PC-9 (cell line): ENCODE results near the gene CNTN1. TPM values are rescaled to one million over a fixed set of nuclear protein-coding genes. Genes with fewer than 3 reads are reported as not detected.

Experiments used
- BruUV-seq: library from RNA; stranded (reverse); fragments of 400-500 nt; replicated peaks from 2 replicates; lab custom pipeline; 2021; lab: Mats Ljungman, UMichigan
- CTCF ChIA-PET: fragments of 300-600 bp; sonication (Branson Sonifier 250); formaldehyde crosslinking; loops from one replicate; lab custom pipeline; 2022; ENCODE audit warnings: antibody characterized with exemption; lab: Charles Lee
- POLR2A ChIA-PET: fragments of 300-600 bp; sonication (Branson Sonifier 250); formaldehyde crosslinking; loops from one replicate; lab custom pipeline; 2022; ENCODE audit warnings: antibody characterized with exemption; ENCODE audit not compliant: unreplicated experiment; lab: Charles Lee
- DNase-seq, 2 experiments: peaks; one replicate each; pipeline versions ENCODE4 v3.0.0 to v3.0.0-alpha.2; 2015 to 2022; ENCODE audit warnings: mixed read lengths in 1 of 2
- H2AFZ ChIP-seq: fragments of 200-600 bp; sonication (generic); 2 replicates; pipeline ENCODE4 v1.8.1; 2017; ENCODE audit warnings: antibody characterized with exemption
- H3F3A ChIP-seq: fragments of 200-600 bp; sonication (generic); 2 replicates; pipeline ENCODE4 v1.8.1; 2017; ENCODE audit warnings: antibody characterized with exemption, mild to moderate bottlenecking, low read depth; ENCODE audit not compliant: insufficient read depth
- H3K27ac ChIP-seq: fragments of 200-600 bp; sonication (generic); 2 replicates; pipeline ENCODE4 v1.6.1; 2016; ENCODE audit warnings: mixed run types
- H3K27me3 ChIP-seq: fragments of 200-600 bp; sonication (generic); 2 replicates; pipeline ENCODE4 v1.6.1; 2016; ENCODE audit warnings: low read depth, mixed run types; ENCODE audit not compliant: insufficient read depth
- H3K36me3 ChIP-seq: fragments of 200-600 bp; sonication (generic); 2 replicates; pipeline ENCODE4 v1.6.1; 2016; ENCODE audit warnings: low read depth, mixed run types
- H3K4me1 ChIP-seq: fragments of 200-600 bp; sonication (generic); replicated peaks from 2 replicates; pipeline ENCODE4 v1.6.1; 2016; ENCODE audit warnings: mixed run types; ENCODE audit not compliant: insufficient read depth
- H3K4me2 ChIP-seq: fragments of 200-600 bp; sonication (generic); 2 replicates; pipeline ENCODE4 v1.6.1; 2017; ENCODE audit warnings: mixed run types
- H3K4me3 ChIP-seq: fragments of 200-600 bp; sonication (generic); 2 replicates; pipeline ENCODE4 v1.6.1; 2016; ENCODE audit warnings: mixed run types
- H3K79me2 ChIP-seq: fragments of 200-600 bp; sonication (generic); 2 replicates; pipeline ENCODE4 v1.6.1; 2017; ENCODE audit warnings: low read depth, mixed run types
- H3K9me2 ChIP-seq: fragments of 200-600 bp; sonication (generic); 2 replicates; pipeline ENCODE4 v1.8.1; 2017; ENCODE audit warnings: mild to moderate bottlenecking; ENCODE audit not compliant: insufficient read depth
- H3K9me3 ChIP-seq: fragments of 200-600 bp; sonication (generic); 2 replicates; pipeline ENCODE4 v1.8.1; 2016; ENCODE audit warnings: low read depth; ENCODE audit not compliant: insufficient read depth
- H4K20me1 ChIP-seq: fragments of 200-600 bp; sonication (generic); 2 replicates; pipeline ENCODE4 v1.8.1; 2017; ENCODE audit not compliant: insufficient read depth
- CTCF ChIP-seq: fragments of 200-600 bp; sonication (generic); conservative IDR thresholded peaks from 2 replicates; pipeline ENCODE4 v1.6.1; 2017; ENCODE audit warnings: mixed run types, antibody characterized with exemption, mild to moderate bottlenecking, moderate library complexity
- EZH2 ChIP-seq: fragments of 200-600 bp; sonication (generic); IDR thresholded peaks from 2 replicates; pipeline ENCODE4 v1.8.0; 2017; ENCODE audit warnings: antibody characterized with exemption, low read depth
- intact Hi-C: fragments of 100-400 bp; cut with micrococcal nuclease; formaldehyde crosslinking; loops from one replicate; pipeline ENCODE4 v1.10.0; 2022; ENCODE audit not compliant: unreplicated experiment
- total RNA-seq: library from RNA; stranded (reverse); gene quantifications from 2 replicates; pipeline ENCODE4 v1.2.3, GENCODE V29; 2021

CNTN1 gene
- total RNA-seq, 1 experiment from 2014 or later, result 0.37 TPM

- Histone ChIP-seq H3K4me2 (no peak overlapping the region), H3K4me1 (no peaks in the 10 kb centered on the region), H2AFZ (no peak overlapping the region), H4K20me1 (no peaks in the 10 kb centered on the region), H3K36me3 (no peaks in the 10 kb centered on the region), H3K27me3 (no peaks in the 10 kb centered on the region), H3K27ac (no peak overlapping the region), H3F3A (no peaks in the 10 kb centered on the region), H3K9me2 (no peaks in the 10 kb centered on the region), H3K79me2 (no peaks in the 10 kb centered on the region), H3K4me3 (no peak overlapping the region), H3K9me3 (no peaks in the 10 kb centered on the region)
- no TSS peak for BruUV-seq
- TF ChIP-seq CTCF (no peak), EZH2 (no peak)
- ChIA-PET CTCF (no interaction called here), POLR2A (no interaction called here)
- intact Hi-C loops, result no loop called here
- DNase-seq, result no peak
Observed at GRCh38 chr12:40843495-40843894, 151.3 kb downstream of the CNTN1 start.

GRCh38 chr12:40853221-40853620 is 161.0 kb downstream of the CNTN1 start:
- no peaks in the 10 kb centered on the region for H3K36me3 ChIP-seq
- H3K4me2 ChIP-seq, result no peak overlapping the region
- no peaks in the 10 kb centered on the region for H3K4me1 ChIP-seq
- ChIA-PET POLR2A (no interaction called here), CTCF (no interaction called here)
- H3K27ac ChIP-seq, result no peak overlapping the region
- no peaks in the 10 kb centered on the region for H3K79me2 ChIP-seq
- no TSS peak for BruUV-seq
- intact Hi-C loops, result no loop called here
- DNase-seq, result no peak
- TF ChIP-seq EZH2 (no peak), CTCF (no peak)
- H2AFZ ChIP-seq, result no peak overlapping the region
- H3K4me3 ChIP-seq, result no peak overlapping the region
- H4K20me1 ChIP-seq, result no peaks in the 10 kb centered on the region
- no peaks in the 10 kb centered on the region for H3K27me3 ChIP-seq
- H3K9me2 ChIP-seq, result no peaks in the 10 kb centered on the region
- no peaks in the 10 kb centered on the region for H3F3A ChIP-seq
- no peaks in the 10 kb centered on the region for H3K9me3 ChIP-seq

- DNase-seq, result no peak
- Histone ChIP-seq H3K4me1 (no peaks in the 10 kb centered on the region), H3K79me2 (no peaks in the 10 kb centered on the region), H3F3A (no peaks in the 10 kb centered on the region), H3K4me3 (no peak overlapping the region), H3K27ac (no peak overlapping the region), H3K9me2 (no peaks in the 10 kb centered on the region), H3K27me3 (no peaks in the 10 kb centered on the region), H3K9me3 (no peaks in the 10 kb centered on the region), H4K20me1 (no peaks in the 10 kb centered on the region), H2AFZ (no peak overlapping the region), H3K36me3 (no peaks in the 10 kb centered on the region), H3K4me2 (no peak overlapping the region)
- ChIA-PET CTCF (no interaction called here), POLR2A (no interaction called here)
- no TSS peak for BruUV-seq
- TF ChIP-seq EZH2, result no peak
- no peak for TF ChIP-seq CTCF
- intact Hi-C loops, result no loop called here
Observed at GRCh38 chr12:40854604-40855003, 162.4 kb downstream of the CNTN1 start.
